Right hindlimb (tissue), 1 donor: ENCODE results near the gene SLC5A8.

Source experiments
- DNase-seq: peaks from one replicate; pipeline ENCODE4 v3.0.0-alpha.2; 2018

Gene SLC5A8, protein sequence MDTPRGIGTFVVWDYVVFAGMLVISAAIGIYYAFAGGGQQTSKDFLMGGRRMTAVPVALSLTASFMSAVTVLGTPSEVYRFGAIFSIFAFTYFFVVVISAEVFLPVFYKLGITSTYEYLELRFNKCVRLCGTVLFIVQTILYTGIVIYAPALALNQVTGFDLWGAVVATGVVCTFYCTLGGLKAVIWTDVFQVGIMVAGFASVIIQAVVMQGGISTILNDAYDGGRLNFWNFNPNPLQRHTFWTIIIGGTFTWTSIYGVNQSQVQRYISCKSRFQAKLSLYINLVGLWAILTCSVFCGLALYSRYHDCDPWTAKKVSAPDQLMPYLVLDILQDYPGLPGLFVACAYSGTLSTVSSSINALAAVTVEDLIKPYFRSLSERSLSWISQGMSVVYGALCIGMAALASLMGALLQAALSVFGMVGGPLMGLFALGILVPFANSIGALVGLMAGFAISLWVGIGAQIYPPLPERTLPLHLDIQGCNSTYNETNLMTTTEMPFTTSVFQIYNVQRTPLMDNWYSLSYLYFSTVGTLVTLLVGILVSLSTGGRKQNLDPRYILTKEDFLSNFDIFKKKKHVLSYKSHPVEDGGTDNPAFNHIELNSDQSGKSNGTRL

DNA sequence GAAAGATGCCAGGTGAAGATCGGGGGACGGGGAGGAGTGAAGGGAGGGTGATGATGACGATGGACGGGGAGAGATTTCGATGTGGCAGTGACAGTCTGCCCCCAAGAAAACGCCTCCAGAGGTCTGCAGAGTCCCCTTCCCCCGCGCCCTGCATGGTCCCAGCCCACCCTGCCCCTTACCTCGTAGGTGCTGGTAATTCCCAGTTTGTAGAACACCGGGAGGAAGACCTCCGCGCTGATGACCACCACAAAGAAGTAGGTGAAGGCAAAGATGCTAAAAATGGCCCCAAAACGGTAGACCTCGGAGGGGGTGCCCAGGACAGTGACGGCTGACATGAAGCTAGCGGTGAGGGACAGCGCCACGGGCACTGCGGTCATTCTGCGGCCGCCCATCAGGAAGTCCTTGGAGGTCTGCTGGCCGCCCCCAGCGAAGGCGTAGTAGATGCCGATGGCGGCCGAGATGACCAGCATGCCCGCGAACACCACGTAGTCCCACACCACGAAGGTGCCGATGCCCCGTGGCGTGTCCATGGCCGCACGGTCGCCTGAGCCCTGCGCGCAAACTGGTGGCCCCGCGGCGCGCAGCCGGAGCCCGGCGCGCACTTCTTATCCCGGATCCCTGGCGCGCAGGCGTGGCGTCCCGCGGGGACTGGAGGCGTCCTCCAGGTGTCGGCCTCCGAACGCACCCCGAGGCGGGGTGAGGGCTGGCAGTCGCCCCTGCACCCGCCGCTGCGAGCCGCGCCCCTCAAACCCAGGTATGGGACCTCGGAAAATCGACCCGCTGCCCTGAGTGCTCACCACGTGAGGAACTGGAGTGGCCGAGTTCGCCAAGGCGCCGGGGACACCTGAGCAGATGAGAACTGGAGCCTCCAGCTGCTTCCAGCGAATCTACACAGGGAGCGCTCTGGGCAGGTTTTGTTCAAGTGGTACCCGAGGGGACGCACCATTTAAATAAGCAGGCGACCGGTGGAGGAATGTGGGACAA lies at the start of gene SLC5A8:
SLC5A8 (minus strand) TSS at position 920 of the 984 bp plus-strand sequence; CDS start at position 530, 390 bp downstream.
- DNase-seq = no peak

DNA sequence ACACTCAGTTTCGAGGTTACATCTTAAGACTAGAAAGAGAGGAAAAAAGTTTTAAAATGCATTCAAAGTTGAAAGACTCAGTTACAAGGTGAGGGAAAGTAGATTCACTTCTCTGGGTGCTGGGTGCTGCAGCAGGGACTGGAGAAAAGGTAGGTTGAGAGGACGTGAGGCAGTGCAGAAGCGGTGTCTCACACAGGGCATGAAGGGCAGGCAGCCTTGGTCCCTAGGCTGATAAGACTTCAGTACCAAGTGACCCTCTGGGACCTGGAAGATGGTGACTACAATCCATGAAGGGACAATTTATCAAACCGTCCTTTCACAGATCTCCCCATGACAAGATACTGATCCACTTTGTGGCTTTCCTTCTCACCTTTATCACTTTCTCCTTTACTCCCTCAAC lies 47.3 kb upstream of the SLC5A8 start:
- DNase-seq = no peak

DNA sequence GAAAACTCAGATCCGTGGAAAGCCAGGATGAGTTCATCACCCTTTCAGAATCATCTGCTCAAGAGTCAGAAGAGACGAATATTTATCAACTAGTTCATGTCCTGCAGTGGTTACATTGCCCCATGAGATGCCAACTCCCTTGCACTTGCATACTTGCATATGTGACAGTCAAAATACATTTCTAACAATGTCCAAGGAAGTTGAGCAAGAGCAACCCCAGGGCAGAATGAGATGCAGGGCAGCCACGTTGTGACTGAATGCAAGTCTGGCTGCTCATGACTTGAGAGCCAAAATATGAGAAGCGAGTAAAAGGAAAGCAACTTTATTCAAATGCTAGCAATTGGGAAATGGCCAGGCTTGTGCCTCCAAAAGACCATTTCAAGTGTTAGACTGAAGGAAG lies 46.2 kb upstream of the SLC5A8 start:
- DNase-seq = no peak

DNA sequence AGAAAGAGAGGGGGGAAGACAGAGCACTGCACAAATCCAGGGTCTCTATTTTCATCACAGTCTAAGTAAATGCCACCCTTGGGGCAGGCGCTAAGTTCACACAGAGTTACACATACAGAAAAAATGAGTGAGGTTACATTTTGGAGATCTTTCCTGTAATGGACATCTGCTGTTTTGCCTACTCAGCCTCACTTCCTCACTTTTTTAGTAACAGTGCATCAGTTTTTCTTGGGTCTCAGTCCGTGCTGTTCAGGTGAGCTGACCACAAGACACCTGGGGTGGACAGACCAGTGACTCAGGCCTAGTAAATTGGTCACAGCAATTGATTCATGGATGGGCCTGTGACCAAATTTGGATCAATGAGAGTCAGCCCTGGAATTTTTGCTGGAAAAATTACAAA lies 33.6 kb upstream of the SLC5A8 start:
- DNase-seq = no peak

DNA sequence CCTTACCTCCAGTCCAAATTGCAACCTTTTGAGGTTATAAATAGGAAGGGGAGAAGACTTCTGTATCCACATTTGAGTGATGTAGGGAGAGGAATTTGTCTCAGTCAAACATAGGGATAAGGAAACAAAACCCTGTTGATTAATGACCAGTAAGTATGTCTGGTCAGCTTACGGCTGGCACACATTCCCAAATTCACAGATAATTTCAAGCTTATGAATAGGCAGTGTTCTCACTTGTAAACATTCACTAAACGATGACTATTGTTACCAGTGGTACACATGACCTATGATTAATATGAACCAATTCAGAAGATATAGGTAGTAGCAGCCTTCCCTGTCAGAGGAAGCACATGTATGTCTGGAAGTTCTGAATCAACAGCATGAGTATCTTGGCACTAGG lies 33.0 kb upstream of the SLC5A8 start:
- no peak for DNase-seq

DNA sequence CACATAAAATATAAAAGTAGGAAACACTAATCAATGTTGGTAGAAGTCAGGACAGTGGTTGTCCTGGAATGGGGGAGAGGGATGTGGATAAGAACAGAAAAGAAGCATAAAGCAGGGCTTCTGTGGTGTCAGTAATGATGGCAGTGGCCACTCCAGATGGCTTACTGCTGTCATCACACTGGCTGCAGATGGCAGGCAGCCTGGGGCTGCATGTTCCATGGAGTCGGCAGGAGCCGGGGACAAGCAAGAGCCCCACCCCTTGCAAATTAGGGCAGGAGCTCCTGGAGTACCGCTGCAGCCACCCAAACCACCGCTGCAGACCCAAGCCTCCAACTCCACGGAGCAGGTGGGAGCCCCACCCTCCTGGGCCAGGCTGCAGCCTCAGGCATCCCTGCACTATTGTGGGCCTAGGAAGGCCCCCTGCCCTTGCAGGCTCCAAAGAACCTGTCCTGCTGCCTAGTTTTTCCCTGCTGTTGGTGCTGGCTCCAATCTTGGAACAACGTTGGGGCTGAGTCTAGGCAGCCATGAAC lies 28.8 kb upstream of the SLC5A8 start:
- no peak for DNase-seq

DNA sequence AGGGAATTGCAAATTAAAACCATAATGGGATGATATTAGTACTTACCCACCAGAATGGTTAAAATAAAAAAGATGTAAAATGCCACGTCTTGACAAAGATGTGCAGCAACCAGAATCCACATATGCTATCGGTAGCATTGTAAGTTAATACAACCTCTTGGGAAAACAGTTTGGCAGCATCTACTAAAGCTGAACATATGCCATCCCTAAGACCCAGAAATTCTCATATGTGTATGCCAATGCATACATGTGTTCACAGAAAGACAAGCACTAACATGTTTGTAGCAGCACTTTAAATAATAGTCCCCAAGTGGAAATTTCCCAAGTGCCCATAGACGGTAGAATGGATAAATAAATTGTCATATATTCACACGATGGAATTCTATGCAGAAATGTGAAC lies 28.3 kb upstream of the SLC5A8 start:
- no peak for DNase-seq

DNA sequence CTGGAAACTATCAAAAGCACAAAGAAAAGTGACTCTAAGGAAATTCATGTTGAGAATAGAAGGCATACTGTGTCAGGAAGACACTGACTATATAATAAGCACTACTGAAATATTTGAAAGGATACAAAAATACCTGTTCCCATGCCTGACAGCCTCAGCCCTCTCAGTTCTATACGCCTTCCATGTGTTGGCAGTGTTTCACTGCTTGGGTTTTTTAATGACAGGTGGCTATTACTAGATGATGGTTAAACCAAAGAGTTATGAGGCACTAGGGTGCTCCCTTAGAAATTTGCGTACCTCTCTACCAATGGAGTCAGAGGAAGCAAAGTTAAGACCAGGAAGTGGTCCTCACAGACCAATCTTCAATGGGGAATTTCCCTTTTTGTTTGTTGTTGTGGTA lies 25.6 kb upstream of the SLC5A8 start:
- DNase-seq = no peak

DNA sequence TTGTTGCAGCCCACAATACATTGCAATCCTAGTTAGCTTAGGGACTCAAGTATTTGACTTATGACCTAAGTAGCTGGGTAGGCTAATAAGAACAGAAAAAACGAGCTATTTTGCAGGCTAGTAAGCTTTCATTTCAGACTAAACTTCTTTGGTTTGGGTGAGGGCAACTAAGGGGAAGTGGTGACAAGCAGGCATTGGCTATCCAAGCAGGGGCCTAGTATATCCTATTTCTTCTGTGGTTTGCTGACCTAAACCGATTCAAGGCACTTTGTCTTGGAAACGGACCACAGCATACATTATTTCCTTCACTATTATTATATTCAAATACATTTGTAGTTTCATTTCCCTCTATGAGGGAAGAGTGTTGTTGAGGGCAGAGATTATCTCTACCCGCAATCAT lies 21.6 kb upstream of the SLC5A8 start:
- no peak for DNase-seq

DNA sequence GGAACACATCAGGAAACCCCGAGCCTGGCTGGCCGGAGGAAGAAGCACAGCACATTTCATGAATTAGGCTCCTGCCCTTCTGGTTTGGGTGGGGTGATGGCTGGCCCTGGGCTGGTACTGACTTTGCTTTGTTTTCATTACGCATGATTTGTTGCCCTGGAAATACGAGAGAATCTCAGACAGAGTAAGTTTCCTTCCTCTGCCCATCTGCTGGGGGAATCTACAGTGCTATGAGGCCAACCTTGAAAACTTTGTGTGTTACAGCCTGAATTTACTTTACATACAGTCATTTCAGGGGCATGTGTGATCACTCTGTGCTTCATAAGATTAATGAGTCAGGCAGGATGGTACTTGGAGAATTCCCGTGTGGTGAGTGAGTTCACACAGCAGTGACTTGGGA lies 20.5 kb upstream of the SLC5A8 start:
- no peak for DNase-seq

DNA sequence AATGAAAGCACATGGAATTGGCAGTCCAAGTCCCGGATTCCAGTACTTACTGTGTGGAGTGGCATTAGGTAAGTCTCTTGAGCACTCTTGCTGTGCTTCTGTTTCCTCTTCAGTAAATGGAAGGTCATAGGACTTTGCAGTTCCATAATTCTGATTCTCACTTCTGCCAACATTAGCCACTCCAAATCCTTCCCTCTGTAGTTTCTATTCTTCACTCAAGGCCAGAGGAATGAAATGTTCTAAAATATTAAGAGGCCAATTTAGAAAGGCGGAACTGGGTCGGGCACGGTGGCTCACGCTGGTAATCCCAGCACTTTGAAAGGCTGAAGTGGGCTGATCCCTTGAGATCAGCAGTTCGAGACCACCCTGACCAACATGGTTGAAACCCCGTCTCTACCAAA lies 19.8 kb upstream of the SLC5A8 start:
- DNase-seq = no peak

DNA sequence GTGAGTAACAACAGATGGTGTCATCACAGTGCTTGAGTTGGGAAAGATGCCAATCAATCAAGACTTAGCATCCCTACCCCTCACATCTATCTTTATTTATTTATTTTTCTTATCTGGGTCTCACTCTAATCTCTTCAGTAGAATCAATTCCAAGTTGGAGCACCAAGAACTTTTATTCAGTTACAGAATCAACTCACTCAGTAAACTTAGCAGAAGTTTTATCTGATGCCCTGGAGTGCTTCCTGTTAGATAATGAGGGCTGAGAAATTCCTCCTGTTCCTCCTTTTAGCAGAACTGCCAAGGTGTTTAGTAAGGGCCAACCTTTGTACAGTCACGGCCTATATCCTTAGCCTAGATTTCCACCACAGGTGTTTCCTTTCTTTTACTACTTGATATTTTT lies 11.3 kb upstream of the SLC5A8 start:
- no peak for DNase-seq

DNA sequence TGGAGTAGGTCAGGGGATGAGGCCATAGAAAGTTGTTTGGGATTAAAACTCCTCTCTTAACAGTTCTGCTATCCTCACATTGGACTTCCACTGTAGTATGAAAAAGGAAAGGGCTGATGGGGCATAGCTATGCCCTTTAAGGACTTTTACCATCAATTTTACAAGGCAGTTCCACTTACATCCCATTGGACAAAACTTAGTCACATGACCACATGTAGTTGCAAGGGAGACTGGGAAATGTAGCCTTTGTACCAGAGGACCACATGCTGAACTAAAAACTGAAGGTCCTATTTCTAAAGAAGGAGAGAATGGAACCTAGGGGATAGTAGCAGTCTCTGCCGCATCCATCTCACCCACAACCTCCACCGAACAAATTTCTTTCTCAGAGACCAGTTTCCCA lies 6.8 kb upstream of the SLC5A8 start:
- no peak for DNase-seq

DNA sequence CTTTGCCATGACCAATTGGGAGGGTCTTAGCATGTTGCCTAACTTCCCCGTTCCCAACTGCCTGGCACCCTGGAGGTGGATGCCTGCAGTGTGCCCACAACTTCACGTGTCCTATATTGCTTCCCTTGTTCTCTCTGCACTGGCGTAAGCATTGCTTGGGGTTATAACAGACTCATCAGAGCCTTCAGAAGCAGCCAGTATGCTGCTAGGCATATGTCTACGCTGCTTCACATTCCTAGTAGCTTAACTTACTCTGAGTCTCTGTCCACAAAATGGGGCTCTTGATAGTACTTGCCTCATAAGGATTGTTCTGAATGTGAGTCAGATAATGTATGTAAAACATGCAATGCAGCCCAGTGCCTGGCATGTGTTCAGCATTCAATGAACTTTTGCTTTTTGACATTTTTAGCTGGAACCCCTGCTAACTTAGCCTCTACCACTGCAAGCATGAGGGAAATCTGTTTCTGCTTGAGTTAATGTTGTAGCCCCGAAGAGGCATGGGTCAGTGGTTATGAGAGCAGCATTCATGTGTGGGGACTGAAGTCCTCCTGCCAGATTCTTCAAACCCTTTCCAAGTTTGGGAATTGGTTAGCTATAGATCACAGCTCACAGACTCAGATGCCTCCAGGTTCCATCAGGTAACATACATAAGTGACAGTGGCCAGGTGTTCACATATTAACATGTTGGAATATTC lies 2.8 kb downstream of the SLC5A8 start:
- DNase-seq = no peak

DNA sequence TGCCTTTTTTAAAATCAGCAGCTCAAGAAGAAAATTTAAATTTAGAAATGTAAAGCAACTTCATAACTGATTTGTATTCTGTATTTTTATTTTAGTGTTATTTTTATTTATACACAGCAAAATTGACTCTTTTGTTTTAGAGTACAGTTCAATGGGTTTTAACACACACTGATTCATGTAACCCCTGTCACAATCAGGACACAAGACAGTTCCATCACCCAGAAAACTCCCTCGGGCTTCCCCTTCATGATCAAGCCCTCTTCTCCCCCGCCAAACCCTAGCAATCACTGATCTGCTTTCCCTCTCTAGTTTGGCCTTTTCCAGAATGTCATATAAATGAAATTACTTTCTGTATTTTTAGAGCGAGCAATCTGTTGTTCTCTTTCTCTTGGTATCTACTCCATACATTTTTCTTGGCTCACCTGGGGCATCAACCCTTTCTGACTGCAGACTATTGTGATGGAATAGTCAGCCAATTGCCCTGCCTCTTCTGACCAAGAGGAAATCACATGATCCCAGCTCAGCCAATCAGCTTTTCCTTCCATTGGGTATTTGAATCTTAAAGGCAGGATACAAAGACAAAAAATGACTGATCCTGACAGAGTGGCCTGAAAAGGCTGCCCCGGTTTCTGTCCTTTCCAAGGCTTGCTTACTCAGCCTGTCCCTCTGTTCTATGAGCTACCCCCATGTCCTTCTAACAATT lies 5.3 kb downstream of the SLC5A8 start:
- no peak for DNase-seq

DNA sequence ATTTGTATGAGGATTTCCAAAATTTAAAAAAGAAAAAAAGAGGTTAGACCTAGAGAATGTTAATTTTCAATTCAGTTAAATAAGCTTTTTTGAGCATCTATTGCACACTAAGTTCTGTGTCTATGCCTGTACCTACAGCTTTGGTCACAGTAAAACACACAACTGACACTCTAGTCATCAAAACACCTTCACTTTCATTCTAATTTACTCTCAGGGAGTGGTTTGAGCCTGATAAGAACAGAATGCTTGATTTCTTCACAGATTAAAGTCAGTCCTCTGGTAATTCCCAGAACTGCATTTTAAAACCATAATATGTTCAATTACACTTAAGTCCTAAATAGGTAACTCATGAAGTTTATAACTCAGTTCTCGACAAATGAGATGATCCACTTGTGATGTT lies 9.2 kb downstream of the SLC5A8 start:
- DNase-seq = no peak

DNA sequence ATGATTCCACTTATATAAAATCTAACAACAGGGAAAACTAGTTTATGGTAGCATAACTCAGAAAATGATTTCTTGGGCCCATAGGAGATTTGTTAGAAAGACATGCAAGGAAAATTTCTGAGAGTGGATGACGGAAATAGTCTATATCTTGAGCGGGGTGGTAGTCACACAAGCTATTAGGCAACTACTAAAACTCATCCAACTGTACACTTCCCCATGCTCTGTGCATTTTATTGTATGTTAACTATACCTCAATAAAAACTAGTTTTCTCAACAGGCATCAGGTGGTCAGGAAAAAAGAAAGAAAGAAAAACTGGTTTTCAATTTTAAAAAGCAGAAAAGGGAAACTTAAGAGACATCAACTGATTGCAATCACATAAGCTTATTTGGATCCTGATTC lies 9.9 kb downstream of the SLC5A8 start:
- no peak for DNase-seq

DNA sequence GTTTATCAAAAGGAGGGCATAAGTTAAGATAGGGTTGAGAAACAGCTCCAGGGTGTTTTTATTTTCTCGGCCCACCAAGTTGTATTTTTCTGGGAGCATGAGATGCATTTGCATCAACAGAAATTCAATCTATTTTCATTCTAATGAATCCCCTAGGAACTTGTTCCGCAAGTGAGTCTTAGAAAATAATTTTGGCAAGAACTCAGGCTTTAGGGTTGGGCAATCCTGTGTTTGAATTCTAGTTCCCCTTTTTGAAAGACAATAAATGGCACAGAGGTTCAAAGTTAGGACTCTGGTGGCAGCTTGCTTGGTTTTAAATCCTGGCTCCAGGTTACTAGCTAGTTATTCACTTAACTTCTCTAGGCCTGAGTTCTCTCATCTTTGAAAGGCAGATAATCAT lies 23.7 kb downstream of the SLC5A8 start:
- no peak for DNase-seq

DNA sequence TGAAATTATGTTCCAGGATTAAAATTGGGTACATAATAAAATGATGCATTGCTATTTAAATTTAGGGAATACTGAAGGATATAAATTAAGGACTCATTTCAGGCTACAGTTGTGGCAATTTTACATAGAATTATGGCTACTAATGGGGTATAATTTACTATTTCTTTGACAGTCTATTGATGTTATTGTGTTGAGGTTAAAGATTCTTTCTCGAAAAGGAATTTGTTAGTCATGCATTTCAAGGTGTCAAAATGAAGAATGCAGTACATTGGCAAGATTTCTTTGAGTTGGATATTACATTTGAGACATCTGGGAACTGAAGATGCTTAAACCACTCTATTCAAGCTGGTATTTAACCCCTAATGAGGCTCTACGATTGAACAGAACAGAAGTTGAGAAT lies 28.3 kb downstream of the SLC5A8 start:
- no peak for DNase-seq

DNA sequence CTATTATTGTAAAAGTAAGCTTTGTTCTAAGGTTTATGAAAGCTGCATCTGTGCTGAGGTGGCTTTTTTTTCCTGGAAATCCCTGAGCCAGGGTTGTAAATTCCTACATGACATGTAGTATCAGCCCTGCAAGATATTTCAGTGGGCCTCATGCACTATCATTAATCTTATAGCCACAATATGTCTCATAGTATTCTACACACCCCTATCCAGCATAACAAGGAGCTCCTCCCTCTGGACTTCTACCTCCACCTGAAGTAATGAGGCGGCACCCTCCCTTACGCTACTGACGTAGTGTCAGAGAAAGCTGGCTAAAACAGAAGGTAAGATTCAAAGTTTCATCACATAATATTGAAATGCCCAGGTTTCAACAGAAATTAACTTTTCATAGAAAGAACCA lies 35.5 kb downstream of the SLC5A8 start:
- no peak for DNase-seq

DNA sequence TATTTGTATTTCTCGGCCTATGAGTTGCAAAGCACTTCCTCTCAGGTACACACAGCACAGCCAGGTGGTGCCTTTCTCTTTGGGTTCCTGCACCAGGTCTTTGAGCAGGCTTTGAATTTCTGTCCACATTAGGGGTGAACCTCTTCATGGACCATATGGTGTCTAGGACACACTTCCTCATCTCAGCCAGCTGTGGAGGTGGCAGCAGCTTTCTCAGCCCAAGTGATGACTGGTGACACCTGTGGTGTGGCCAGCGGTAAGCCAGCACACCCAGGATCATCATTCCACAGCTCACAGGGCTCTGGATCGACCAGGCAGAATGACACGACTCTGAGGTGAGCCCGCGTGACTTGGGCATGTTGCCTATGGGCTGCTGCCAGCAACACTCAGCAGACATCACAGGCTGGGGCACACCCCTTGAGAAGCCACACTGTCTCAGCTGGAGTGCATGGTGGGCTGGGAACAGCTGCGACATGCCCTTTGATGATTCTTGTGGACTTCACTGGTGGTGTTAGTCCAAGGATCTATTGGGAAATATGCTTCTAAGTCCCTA lies 36.8 kb downstream of the SLC5A8 start:
- DNase-seq = no peak

DNA sequence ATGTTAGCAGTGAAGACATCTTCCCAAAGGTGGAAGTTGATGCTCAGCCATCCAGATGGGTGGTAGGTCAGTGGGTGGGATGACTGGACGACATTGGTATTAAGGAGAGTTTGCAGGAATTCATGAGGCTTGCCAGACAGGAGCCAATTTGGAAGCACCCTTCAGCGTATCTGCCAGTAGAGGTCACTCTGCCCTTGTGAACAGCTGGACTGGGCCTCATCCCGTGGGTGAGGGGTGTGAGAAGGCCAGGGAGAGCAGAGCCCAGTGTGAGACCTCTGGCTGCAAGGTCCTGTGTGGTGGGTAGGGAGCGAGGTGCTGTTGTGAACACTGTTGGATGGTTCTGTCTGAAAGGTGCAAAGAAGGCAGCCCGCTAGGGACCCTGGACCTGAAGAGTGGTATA lies 37.7 kb downstream of the SLC5A8 start:
- DNase-seq = no peak
